Hair follicle dermal papilla cell (primary cell): ENCODE measurements around the gene COQ10B. TPM values are rescaled to one million over a fixed set of nuclear protein-coding genes. Genes with fewer than 3 reads are reported as not detected.

Experiments used
- small RNA-seq: library from RNA; depleted of rRNA; stranded (forward); fragments of <200 nt; gene quantifications from one replicate; pipeline ENCODE3, GENCODE V24; 2012
- total RNA-seq: library from RNA; depleted of rRNA; stranded (reverse); fragments of >200 nt; gene quantifications from 2 replicates; pipeline ENCODE4 v1.2.3, GENCODE V29; 2012

Gene COQ10B
- total RNA-seq, result 57.4 and 60.1 TPM in 2 replicates

GRCh38 chr2:197453123-197453913, at the start of gene COQ10B:
Gene COQ10B (plus strand): TSS chr2:197453552. CDS start chr2:197453561, 9 bp downstream.

GRCh38 chr2:197434541-197435513, 18.5 kb upstream of the COQ10B start, which contains the start of gene SF3B1:
Gene SF3B1 (minus strand): TSS chr2:197435028. CDS start chr2:197434999, 29 bp downstream.

GRCh38 chr2:197499594-197500502, 46.5 kb downstream of the COQ10B start, which contains the start of the genes HSPD1 and HSPE1:
Gene HSPD1 (minus strand): TSS chr2:197499840. CDS start chr2:197498848, 992 bp downstream.
Gene HSPE1 (plus strand): TSS chr2:197500379. CDS start chr2:197500437, 58 bp downstream.

GRCh38 chr2:197515739-197516392, 62.5 kb downstream of the COQ10B start, which contains the start of gene MOB4:
Gene MOB4 (plus strand): TSS chr2:197516066. CDS start chr2:197516087, 21 bp downstream.

Small RNA genes within 50 kb of the gene (small RNA-seq; reads per million reads assigned to genes)
- gene RF00394, result not detected
- gene RNU6-1029P, result not detected

Other genes starting within 250 kb of the COQ10B start
- 8.0 and 30.5 TPM in 2 replicates for gene ANKRD44, start 142.8 kb upstream of the COQ10B start, total RNA-seq
- 248 and 327 TPM in 2 replicates for gene SF3B1, start 18.5 kb upstream of the COQ10B start, total RNA-seq
- 62.5 and 65.9 TPM in 2 replicates for gene HSPD1, start 46.3 kb downstream of the COQ10B start, total RNA-seq
- 17.9 and 18.8 TPM in 2 replicates for gene HSPE1, start 46.8 kb downstream of the COQ10B start, total RNA-seq
- gene MOB4, start 62.5 kb downstream of the COQ10B start, total RNA-seq, result 36.4 and 40.4 TPM in 2 replicates
- 10.4 and 17.5 TPM in 2 replicates for gene RFTN2, start 222.0 kb downstream of the COQ10B start, total RNA-seq